ENCODE measurements around the gene COLEC12.

GRCh38 chr18:341102-341501 is 159.4 kb downstream of the COLEC12 start:
- TF ChIP-seq CTCF (IDR thresholded peaks at IDR 0.05; ENCODE audit: low read depth, low read length) (no peak), EZH2phosphoT487 (IDR thresholded peaks at IDR 0.05; ENCODE audit: low read depth) (no peak)

Measured in OCI-LY3 (cell line).